Inflammatory macrophage treated with lipopolysaccharide for 1 hour (primary cell): ENCODE results near the gene PIMREG.

Experiments used
- DNase-seq, 2 donors: peaks; one replicate each; pipeline ENCODE4 v3.0.0-alpha.2; 2020 to 2022

Gene PIMREG, protein sequence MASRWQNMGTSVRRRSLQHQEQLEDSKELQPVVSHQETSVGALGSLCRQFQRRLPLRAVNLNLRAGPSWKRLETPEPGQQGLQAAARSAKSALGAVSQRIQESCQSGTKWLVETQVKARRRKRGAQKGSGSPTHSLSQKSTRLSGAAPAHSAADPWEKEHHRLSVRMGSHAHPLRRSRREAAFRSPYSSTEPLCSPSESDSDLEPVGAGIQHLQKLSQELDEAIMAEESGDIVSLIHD

DNA sequence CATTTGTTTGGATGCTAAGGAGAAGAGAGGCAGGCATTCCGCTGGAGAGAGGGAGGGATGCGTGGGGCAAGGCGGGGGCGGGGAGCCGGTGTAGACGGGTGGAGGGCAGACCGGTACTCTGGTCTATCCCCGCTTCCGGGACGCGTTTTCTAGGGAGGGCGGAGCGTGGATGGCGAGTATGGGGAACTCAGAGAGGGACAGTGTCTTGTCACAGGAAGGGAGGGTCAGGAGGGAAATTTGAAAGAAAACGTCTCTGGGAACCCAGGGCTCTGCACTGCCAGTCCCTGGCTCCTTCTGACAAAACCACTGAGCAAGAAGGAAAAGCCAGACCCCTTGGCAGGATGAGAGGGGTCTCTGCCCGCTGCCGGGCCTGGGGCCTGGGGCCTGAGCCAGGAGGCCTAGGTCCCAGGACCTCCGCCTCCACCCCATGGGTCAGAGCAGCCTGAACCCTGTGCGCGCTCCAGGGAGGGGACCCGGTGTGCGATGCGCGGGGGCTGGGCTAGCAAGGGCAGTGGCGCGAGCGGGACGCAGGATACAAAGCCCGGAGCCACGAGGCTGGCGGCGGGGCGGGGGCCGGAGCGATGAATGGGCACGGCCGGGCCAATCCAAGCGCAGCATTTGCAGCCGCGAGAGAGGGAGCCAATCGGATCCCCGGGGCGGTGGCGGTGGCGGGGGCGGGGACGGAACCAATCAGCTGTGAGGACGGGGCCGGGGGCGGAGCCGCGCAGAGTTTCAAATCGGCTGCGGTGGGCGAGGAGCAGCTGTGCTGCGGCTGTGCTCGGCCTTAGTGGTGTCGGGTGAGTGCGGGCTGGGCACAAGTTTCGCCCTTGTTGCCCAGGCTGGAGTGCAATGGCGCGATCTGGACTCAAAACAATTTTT lies at the start of gene PIMREG:
PIMREG (plus strand) TSS at position 764 of the 879 bp plus-strand sequence. CDS start 656 bp downstream, outside the sequence.
- DNase-seq: peak; percentile 89 to 95

DNA sequence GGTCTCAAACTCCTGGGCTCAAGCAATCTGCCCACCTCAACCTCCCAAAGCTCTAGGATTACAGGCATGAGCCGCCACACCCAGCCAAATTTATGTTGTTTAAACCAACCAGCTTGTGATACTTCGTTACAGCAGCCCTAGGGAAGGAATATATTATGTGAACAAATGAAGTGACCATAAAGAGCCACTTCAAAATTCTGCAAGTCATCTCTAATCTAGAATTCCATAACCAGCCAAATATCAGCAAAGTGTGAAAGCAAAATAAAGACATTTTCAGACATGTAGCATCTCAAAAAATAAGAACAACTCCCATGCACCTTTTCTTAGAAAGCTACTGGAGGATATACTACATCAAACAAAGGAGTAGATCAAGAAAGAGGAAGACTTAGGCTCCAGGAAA lies 45.3 kb upstream of the PIMREG start:
- no peak for DNase-seq

DNA sequence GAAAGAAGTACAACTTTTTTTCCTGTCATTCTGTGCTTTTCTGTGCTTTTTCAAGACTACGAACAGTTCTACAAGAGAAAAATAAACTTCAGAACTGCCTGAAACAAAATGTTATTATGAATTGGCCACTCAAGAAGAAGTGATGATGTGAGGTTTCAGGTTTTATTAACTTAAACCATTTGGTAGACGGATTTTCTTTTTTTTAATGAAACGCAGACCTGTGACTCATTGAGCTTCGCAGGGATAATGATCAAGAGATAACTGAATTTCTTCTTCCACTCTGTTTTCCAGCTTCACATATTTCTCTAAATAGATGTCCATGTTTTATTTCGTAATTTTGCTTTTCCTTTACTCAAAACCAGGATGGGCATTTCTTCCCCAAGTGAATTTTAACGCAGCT lies 42.0 kb upstream of the PIMREG start:
- no peak for DNase-seq

DNA sequence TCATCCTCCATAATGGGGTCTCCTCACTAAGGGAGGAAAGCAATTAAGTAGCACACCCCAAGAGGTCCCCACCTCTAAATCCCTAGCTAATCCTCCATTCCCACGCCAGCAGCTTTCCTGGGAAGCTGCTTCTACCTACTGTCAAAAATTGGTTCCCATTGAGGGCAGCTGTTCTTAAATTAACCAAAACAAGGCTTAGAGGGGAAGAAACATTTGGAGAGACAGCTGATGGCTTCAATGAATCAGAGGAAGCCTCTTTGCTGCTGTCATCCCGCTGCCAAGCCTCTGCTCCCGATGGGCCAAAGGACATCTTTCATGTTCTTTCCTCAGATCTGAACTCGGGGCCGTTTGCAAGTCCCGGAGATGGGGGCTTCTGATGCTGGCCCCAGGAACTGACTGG lies 36.0 kb upstream of the PIMREG start:
- DNase-seq: no peak

DNA sequence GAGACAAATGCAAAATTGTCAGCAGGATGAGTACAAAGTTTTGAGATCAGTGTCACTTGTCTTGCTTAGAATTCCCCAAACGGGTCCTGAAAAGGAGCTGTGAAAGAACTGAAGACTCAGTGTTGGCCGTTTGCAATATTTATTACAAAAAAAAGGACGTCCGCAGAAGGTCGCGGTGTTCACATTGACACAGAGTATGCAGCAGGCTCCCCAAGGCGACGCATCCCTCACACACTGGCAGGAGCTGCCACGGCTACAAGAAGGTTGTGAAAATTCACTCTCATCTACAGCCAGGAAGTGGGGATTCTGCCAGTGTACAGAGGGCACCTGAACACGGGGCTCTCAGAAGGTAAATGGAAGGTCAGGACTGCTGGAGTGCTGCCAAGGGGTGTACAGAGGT lies 35.5 kb upstream of the PIMREG start:
- DNase-seq: no peak

DNA sequence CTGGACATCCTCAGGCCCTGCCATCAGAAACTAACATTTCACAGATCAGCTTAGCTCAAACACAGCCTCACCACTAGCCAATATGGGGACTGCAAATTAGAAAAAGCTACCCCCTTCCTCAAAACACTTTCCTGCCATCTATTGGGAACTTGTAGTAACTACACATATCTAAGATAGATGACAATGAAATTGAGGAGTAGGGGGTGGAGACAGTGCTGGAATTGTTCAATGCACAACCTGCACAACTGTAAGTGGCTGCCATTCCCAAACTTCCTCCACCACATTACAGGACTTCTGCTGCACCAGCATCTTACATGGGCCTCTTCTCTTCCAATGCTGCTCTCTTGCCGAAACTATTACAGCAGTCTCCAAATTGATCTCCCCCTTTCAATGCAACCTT lies 31.2 kb upstream of the PIMREG start:
- peak; percentile 10 to 25 for DNase-seq

DNA sequence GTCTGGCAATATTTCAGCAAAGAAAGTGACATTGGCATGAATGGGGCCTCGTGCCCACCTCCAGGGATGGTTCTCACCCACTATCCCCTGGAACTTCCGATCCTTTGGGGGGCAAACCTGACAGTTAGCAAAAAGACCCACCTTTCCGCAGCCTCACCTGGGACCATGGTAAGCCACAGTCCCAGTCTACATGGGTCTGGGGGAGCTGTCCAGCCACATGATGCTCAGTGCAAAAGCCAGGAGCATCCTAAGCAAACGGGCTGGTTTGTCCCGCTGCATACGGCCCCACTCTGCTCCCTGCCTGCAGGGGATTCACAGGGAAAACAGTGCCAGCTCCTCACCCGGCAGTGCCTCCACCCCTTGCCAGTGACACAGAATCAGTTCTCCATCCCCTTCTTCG lies 28.6 kb upstream of the PIMREG start:
- no peak for DNase-seq

DNA sequence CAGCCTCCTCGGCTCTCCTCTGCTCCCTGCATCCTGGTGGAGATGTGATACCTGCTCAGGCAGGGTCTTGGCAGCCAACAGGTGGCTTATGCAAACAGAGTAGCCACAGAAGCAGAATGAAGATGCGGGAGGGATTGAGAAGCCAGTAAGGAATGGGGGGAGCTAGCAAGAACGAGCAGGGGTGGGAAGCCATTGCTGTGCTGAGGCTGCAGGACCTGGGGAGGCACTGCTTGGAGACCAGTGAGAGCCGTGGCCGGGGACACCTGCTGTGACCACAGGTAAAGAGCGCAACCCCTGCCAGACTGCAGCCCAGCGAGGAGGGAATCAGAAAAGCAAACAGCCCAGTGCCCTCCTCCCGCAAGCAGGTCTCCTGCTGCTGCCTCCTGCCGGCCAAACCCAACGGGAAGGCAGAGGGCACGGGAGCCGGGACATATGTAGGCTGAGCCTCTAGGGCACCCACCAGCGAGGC lies 24.0 kb upstream of the PIMREG start:
- peak in 1 of 2 donors; percentile 22 for DNase-seq

DNA sequence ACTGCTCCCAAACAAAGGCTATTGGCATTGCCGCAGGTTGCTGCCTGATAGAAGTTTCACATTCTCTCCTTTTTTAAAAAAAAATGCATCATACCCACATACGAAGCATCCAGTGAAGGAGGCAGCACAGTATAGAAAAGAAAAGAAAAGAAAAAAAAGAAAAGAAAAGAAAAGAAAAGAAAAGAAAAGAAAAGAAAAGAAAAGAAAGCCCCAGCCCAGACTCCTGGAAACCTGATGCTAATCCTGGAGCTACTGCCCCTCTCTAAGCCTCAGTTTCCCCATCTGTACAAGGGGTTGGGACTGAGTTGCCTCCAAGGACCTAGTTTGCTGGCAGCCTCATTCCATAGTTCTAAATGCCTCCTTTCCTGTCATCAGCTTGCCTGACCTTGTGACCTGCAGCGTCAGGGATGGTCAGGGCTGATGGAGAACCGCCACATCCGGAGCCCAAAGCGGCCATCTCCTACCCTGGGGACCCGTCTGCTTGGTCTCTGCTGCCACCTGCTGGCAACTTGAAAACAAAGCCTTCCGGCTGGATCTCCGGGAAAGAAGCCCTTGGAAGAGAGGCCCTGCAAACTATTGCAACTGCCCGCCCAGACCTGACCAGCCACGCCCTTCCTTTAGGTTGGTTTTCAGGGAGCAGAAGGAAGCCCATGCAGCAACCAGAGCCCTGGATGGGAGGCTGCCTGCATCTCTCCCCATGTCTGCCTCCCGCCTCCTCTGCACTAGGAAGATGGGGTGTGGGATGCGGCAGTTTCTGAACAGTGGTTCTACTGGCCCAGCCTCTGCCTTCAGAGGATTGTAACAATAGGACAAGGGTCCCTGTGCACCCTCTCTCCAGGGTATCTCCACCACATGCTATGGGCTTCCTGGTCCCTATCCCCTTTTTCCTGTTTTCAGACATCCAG lies 22.3 kb upstream of the PIMREG start:
- peak; percentile 65 to 90 for DNase-seq

DNA sequence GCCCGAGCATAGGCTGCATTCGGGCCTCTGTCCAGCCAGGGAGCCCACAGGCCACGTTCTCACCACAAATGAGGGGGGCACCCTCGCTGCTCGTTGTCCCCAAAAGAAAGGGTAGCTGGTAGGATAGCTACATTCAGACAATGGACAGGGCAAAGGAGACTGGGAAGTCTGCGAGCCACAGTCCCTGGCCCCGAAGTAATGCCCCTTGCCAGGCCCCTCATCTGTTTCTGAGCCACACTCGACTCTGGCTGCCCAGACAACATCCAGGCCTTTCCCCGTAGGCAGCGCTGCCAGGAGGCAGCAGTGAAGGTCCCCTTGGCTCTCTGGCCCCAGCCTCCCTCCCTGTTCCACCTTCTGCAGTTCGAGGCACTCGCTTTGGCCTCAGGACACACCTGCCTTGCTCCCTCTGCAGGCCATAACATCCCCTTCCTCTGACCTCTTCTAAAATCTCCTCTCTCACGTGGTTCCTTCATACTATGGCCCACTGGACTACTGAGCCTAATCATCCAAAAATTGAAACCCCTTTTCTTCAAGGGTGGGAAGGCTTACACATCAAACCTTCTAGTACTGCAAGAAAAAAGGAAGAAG lies 21.5 kb upstream of the PIMREG start:
- no peak for DNase-seq

DNA sequence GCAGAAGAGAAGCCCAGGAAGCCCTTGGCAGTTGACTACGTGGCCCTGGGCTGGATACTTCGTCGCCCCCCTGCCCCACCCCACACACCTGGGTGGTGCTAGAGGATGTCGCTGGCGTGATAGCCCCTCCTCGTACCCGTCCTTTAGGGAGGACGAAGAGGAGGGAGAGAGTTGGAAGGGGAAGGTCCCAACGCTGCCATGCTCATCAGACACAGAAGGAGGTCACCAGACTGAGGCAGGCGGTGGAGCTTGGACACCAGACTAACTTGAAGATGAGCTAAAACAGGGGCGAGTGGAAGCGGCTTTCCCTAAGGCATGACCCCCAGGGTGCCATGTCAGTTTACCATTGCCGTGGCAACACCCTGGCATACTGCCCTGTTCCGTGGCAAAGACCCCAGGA lies 20.3 kb upstream of the PIMREG start:
- DNase-seq: no peak

DNA sequence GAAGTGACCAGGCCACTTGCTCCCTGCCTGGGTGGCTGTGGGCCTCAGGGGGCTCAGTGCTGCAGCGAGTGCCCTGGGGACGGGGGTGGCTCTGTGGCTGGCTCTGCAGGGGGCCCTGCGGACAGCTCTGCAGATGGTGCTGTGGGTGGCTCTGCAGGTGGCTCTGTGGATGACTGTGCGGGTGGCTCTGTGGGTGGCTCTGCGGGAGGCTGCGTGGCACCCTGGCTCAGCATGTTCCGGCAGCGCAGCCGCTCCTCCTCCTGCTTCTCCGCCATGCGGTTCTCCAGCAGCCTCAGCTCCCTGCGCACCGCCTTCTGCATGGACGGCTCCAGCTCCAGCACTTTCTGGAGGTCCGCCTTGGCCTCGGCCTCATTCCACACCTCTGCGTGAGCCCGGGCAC lies 18.8 kb upstream of the PIMREG start:
- DNase-seq: no peak

DNA sequence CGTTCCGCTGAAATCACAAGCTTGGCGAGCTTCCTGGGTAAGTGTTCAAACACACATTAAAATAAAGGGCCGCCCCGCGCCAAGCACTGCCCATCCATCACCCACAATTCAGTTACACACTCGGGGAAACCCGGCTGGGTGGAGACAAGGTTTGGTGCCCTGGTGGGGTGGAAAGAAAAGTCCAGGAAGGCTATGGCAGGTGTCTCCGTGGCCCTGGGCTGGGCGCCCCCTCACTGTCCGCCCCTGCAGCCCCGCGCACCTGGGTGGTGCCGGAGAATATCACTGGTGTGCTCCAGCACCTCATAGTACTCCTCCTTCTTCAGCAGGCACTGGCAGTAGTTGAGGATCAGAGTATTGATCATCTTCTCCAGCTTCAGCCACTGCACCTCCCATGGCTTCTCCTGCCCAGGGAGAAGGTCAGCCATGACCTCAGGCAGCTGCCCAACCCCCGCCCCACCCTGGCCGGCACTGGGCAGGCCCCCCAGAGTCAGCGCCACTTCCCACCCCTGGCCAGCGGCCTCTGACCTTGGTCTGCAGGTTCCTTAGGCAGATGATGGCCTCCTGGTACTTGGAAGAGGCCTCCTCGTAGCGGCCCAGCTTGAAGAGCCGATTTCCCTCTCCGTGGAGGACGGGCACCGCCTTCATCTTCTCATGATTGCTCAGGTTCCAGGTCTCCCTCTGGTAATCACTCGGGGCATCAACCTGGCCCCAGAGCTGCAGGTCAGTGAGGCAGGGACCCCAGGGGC lies 17.7 kb upstream of the PIMREG start:
- no peak for DNase-seq

DNA sequence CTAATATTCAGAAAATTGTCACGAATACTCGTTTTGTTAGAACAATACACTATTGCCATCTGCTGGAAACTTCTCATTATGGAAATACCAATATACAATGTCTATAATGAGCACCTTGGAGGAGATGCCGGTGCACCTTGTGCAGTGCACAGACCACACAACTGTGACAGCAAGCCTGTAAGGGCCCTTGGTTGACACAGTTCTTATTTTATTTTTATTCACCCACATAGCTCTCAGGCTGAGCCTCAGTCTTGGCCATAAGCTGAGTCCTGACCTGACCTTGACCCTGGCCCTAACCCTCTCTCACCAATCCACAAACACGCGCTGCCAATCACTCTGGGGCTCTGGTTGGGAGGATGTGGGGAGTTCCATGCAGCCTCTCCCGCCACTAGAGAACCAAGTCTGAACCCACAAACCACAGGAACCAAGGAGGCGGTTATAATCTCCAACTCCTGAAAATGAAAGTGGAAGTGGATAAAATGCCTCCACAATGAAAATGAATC lies 16.9 kb upstream of the PIMREG start:
- peak; percentile 62 to 71 for DNase-seq

DNA sequence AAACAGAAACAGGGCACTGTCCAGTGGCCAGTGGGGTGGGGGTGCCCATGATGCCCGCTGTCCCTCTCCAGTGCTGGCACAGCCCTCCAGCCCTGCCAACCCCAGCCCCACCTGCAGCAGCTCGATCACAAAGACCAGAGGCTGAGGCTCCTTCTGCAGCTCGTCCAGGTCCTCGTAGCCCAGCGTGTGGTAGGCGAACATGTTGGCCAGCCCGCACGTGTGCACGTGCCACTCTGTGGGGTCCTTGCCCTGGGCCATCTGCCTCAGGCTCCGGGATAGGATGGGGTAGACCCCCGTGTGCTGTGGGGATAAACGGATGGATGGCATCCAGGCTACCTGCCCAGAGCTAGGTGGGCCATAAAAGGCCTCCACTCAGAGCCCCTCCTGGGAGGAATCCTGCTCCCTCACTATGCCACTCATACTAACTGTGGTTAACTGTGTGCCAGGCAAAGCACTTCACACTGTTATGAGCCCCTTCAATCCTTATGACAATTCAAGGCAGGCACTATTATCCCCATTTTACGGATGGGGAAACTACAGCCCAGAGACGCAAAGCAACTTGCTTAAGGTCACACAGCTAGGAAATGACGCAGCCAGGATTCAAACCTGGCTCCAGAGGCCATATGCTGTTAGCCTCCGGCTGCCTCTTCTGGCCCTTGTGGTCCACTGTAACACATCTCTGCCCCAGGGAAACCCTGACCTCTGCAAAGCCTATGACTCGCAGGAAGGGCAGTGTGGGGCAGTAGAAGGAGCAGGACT lies 15.9 kb upstream of the PIMREG start:
- DNase-seq: no peak

DNA sequence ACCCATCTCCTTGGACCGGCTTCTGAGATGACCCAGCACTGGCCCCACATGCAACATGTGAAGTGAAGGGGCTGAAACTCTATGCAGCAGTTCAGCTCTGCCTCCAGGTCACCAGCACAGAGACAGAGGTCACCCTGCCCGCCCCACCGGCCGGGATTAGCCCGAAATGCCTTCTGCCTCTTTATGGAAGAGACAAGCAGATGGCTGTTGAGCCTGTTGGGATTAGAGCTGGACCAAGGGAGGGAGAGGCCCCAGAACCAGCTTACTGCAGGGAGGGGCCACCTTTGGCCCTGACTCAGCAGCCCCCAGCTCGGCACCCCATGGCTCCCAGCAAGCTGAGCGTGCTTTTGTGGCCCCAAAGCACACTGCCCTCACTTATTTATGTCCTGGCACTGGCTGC lies 15.0 kb upstream of the PIMREG start:
- no peak for DNase-seq

DNA sequence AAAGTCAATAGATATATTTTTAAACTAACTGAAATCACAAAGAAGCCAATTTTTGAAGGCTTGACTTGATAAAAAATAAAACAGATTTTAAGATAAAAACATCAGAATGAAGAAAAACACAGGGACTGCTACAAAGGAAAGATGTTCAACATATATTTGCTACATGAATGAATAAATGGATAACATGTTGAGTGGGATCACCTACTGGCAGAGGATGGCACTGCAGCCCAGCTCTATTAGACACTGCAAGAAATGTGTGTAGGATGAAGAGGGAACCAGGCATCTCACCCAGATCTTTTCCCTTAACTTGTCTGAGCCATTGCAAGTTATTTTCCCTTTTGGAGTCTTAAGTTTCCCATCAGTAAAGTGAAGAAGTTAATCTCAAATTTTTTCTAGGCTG lies 13.5 kb upstream of the PIMREG start:
- DNase-seq: peak in 1 of 2 donors; percentile 23

DNA sequence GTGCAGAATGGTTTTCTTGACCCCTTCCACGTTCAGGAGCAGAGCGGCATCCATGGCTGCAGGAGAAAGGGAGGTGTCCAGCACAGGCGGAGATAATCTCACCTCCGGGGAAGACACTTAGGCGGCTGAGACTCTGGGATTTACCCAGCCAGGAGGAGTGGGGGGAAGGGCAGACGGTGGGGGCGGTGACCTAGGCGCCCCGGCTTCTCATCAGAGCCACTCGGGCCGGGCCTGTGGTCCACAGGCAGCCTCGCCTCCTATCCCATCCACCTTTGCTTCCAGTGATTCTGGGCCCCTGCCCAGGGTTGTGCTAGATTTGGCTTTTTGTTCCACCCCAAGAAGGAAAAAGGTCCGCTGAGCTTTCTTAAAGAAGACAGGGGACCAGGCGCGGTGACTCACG lies 9.2 kb upstream of the PIMREG start, which contains the start of gene AIPL1:
AIPL1 (minus strand) TSS at position 71 of the 400 bp plus-strand sequence; CDS start at position 54, 17 bp downstream.
- DNase-seq: no peak

DNA sequence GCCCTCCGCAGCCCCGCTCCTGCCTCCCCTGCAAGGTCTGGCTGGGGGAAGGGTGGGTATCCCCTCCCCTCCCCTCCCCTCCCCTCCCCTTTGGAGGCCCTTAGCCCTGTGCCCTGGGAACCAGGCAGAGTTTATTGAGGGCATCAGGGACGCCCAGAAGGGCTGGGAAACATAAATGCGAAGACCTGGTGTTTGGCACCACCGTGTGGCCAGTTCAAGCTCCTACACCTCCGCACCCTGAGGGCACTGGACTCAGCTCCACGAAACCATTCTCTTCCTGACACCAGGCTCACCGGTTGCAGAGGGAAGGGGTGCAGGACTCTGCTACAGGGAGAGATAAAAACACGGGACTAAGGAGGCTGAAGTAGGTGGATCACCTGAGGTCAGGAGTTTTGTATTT lies 8.3 kb upstream of the PIMREG start:
- DNase-seq: peak; percentile 47 to 81

DNA sequence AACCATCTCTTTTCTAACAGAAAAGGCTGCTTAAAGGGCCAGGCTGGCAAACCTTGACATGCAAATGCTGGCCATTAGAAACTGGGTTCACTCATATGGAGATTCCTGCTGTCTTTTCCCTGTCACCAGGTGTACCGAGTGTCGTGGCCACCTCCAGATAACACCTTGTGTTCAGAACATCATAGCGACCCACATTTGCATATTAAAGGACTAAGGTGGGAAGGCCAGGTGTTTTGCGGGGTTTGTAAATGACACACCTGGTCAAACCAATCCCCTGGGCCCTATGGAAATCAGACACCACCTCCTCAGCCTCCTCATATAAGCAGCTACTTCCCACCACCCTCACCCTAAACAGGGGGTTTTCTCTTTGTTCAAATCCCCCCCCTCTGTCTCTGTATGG lies 6.8 kb upstream of the PIMREG start:
- DNase-seq: no peak

DNA sequence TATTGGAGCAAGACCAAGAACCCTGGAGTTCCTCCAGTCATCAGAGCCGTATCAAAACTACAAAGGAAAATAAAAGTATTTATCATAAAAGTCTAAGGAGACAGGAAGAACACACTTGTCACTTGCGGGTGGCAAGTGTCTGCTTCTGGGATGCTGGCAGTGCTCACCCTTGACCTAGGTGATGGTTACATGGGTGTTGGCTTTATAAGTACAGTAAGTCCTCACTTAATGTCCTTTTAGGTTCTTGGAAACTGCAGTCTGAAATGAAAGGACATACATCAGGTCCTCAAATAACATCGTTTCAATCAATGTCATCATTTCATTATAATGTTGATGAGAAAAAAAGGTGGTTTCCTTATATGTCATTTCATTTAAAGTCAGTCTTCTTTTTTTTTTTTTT lies 6.3 kb upstream of the PIMREG start:
- no peak for DNase-seq
